Measurements from ENCODE around the gene SORBS2.

The SORBS2 gene

GRCh38 chr4:185800266-185800945, 11.6 kb downstream of the SORBS2 start:
- no peak for DNase-seq (ENCODE audit: low read depth)

GRCh38 chr4:185799442-185799841, 12.6 kb downstream of the SORBS2 start:
- no peak for DNase-seq (ENCODE audit: low read depth)

- no peak for DNase-seq (ENCODE audit: low read depth)
These were observed 14.2 kb downstream of the SORBS2 start for GRCh38 chr4:185797596-185798338.

GRCh38 chr4:185797018-185797417, 15.0 kb downstream of the SORBS2 start:
- DNase-seq (ENCODE audit: low read depth): no peak

DNA sequence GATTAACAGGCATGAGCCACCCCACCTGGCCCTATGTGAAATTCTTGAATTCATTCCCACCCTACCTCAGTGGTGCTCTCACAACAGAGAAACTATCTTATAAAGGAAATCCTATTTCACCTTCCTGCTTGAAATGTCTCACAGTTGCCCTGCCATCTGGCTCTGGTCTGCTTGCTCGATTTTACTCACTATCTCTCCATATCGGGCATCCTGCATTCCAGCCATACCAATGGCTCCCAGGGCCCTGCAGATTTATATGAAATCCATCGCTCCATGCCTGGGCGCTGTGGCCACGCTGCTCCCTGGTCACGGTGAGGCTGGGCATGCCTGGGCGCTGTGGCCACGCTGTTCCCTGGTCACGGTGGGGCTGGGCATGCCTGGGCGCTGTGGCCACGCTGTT, 15.8 kb downstream of the SORBS2 start:
- DNase-seq (ENCODE audit: low read depth): no peak

DNA sequence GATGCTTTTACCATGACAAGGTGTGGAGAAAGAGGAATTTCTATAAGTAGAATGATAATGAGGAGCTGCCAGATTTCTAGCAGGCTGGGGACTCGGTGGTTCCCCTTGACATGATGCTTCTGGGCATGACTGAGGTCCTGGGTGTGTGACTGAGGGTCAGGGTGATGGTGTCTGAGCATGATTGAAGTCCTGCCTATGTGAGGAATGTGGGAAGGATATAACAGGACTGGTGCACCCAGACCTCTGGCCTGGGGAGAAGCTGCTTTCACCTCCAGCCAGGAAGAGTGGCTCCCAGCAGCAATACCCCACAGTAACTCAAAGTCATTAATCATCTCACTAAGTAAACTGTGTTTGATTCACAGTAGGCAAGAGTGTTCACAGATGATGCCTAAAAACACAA, 17.4 kb downstream of the SORBS2 start:
- no peak for DNase-seq (ENCODE audit: low read depth)

- no peak for DNase-seq (ENCODE audit: low read depth)
These were observed 18.3 kb downstream of the SORBS2 start for GRCh38 chr4:185793716-185794115.

GRCh38 chr4:185793116-185793485, 18.9 kb downstream of the SORBS2 start:
- DNase-seq (ENCODE audit: low read depth): no peak

DNA sequence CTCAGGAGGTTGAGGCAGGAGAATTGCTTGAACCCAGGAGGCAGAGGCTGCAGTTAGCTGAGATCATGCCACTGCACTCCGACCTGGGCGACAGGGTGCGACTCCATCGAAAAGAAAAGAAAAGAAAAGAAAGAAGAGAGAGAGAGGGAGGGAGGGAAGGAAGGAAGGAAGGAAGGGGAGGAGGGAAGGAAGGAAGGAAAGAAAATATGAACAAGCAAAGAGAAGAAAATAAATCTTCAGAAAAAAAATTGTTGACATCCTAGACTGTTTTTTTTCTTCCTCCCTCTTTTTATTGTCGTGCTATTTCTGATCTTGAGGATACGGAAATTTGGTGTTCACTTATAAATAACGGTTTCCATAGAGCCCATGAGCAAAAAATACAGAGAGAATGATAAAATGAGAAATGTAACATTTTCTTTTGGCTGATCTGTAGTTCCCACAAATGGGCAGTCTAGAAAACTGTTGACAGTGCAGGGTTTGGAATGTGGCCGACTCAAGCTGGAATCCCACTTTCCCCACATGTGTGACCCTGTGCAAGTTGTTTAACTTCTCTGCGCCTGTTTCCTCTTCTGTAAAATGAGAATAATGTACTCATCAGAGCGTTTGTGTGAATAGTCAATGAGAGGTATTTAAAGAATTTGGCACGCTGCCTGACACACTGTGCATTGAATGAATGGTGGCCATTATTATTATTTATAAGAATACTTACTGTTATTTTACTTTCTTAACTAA, 19.4 kb downstream of the SORBS2 start:
- DNase-seq (ENCODE audit: low read depth): no peak

DNA sequence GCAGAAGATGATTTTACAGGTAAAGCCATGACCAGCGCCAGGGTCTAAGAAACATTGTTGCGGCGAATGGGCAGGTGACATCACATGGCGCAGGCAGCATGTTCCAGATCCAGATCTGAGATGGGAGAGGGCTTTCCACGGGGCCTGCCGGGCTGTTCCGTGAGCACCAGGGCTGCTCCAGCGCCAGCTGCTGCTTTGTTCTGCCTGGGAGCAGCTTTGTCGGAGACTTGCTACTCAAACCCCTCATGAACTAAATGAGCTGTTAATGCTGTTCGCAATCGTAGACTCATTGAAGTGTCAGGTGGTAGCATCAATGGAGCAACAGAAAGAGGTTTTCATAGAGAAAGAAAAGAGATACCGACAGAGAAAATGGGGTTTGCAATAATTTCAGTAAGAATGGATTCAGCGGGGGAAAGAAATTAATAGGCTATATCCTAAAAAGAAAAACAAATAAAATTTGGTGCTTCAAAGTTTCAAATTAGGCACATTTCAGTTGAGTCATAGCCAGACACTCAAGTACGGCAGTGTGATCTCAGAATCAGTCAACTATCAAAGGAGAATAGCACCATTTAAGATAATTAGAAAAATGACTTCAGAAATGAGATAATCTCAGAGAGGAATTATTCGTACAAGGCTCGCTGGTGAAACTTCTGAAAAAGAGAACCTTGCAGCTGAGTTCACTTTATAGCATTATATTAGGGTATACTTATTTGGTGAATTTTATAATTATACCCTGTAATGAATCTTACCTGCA, 23.9 kb downstream of the SORBS2 start:
- DNase-seq (ENCODE audit: low read depth): no peak

GRCh38 chr4:185786422-185786821, 25.6 kb downstream of the SORBS2 start:
- DNase-seq (ENCODE audit: low read depth): no peak

- DNase-seq (ENCODE audit: low read depth): no peak
These were observed 28.4 kb downstream of the SORBS2 start for GRCh38 chr4:185783574-185783973.

DNA sequence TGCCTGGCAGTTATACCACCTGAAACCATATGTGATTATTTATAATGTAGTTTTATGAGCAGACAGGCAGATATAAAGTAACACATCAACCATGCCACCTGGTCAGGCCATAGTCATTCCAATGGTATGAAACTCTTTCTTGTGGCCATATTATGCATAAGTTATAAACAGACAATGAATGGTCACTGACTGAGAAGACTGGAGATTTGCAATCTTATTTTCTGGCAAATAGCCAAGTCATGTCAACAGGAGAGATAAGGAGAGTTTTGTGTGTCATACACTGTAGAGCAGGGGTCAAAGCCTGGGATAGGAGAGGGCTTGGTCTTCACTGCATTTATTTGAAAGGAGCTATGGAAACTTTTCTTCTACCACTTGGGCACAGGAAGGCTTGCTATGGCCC, 29.5 kb downstream of the SORBS2 start:
- no peak for DNase-seq (ENCODE audit: low read depth)

- no peak for DNase-seq (ENCODE audit: low read depth)
These were observed 30.3 kb downstream of the SORBS2 start for GRCh38 chr4:185781555-185782215.

- DNase-seq (ENCODE audit: low read depth): no peak
These were observed 31.5 kb downstream of the SORBS2 start for GRCh38 chr4:185780472-185780871.

DNA sequence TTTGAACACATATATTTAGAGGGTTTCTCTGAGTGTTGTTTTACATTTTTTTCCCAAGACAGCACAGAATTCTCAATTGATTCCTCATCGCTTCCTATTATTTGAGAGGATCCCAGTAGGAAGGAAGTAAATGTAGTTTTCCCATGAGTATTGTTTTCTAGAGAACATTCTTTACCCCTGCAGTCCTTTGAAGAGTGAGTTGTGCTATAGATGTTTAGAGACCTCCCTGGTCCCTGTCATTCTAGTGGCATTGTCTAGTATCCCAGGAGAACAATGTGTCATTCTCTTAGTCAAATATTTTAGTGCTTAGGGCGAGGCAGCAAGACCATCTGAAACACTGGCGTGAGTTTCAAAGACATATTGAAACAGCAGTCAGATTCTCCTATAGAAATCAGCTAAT, 32.5 kb downstream of the SORBS2 start:
- DNase-seq (ENCODE audit: low read depth): no peak

- DNase-seq (ENCODE audit: low read depth): no peak
These were observed 33.7 kb downstream of the SORBS2 start for GRCh38 chr4:185778307-185778706.

DNA sequence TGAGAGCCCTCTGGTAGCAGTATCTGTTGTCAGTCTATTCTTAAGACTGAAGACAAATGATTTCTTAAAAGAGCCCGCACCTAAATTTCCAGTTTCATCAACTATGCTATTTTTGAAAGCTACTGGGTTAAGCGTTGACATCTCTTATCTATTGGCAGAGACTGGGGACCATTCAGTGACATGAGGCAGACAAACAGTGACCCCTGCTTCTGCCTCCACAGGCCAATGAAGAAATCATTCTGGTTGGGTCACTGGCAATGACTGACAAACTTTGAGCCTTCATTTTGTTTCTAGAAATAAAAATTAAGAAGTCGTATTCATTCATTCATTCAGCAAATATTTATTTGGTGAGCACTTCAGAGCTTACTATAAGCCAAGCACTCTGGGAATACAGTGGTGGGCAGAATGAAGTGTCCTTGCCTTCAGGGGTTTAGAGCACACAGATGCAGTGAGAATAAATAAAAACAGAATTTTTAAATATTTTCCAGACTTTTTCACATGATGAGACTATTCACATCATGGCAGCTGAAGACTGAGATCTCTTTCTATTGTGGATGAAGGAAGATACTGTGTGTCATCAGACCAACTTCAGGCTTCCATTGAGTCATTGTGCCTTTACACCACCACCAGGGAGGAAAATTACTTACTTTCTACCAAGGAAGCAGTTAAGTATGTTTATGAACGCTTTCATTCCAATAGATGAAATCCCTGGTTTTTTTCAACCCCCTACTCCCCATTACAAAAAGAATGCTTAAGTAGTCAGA, 36.0 kb downstream of the SORBS2 start:
- DNase-seq (ENCODE audit: low read depth): no peak

GRCh38 chr4:185774845-185775680, 36.9 kb downstream of the SORBS2 start:
- DNase-seq (ENCODE audit: low read depth): no peak

DNA sequence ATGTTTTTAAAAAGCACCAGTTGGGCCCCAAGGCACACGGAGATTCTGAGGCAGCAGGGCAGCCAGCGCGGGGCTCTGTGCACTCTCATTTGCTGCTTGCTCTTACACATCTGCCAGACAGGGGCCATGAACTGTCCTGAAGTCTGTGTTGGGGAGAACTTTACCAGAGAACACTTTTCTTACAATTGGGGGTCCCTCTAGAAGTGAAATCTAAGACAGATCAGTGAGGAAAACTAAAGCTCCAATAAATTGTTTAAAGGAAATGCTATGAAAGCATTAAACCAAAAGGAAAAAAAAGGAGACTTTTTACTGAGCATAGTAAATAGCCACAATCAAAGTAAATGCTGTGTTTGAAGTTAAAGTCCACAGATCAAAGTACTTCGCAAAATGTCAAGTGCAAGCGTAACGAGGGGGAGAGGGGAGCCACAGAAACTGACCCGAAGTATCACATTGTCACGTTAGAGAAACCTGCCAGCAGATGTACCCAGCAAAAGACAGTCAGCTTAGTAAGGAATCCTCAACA, 37.8 kb downstream of the SORBS2 start:
- no peak for DNase-seq (ENCODE audit: low read depth)
